Common myeloid progenitor, CD34-positive (primary cell): Measurements from ENCODE around the gene PSPC1. TPM values are rescaled to one million over a fixed set of nuclear protein-coding genes. Genes with fewer than 3 reads are reported as not detected.
"Not testable (repeated sequence)": the region's sequence is repeated elsewhere in the genome, so short reads cannot be mapped to it uniquely, and the experiment has no call there.

Source experiments
- CTCF ChIA-PET: fragments of 350-600 bp; sonication (Branson Sonifier 250); formaldehyde crosslinking; loops from one replicate; lab custom pipeline; 2021; ENCODE audit warnings: antibody characterized with exemption; lab: Charles Lee
- POLR2A ChIA-PET: fragments of 350-600 bp; sonication (Branson Sonifier 250); formaldehyde crosslinking; loops from one replicate; lab custom pipeline; 2021; ENCODE audit warnings: antibody characterized with exemption; lab: Charles Lee
- DNase-seq, 3 donors: peaks; one replicate each; pipeline versions ENCODE4 v3.0.0 to v3.0.0-alpha.2; 2013
- H3K27ac ChIP-seq, 2 experiments: 1 replicate in 1 of 2; 2 replicates in 1 of 2; pipeline ENCODE4 v1.7.0; 2013; ENCODE audit warnings: inconsistent platforms in 2 of 2, low read length in 2 of 2, mild to moderate bottlenecking in 2 of 2, low read depth in 1 of 2, moderate library complexity in 1 of 2; ENCODE audit not compliant: severe bottlenecking in 2 of 2, insufficient read depth in 1 of 2, poor library complexity in 1 of 2
- H3K27me3 ChIP-seq, 5 experiments: replicated peaks in 2 of 5; 1 replicate in 3 of 5; 2 replicates in 2 of 5; pipeline versions ENCODE4 v1.6.1 to v1.7.0; 2013; ENCODE audit warnings: low read length in 4 of 5, mild to moderate bottlenecking in 2 of 5, moderate library complexity in 2 of 5, inconsistent platforms in 1 of 5; ENCODE audit not compliant: insufficient read depth in 5 of 5, control insufficient read depth in 4 of 5
- H3K36me3 ChIP-seq, 4 experiments: 1 replicate in 2 of 4; 2 replicates in 2 of 4; pipeline versions ENCODE4 v1.6.1 to v1.7.0; 2013; ENCODE audit warnings: low read length in 3 of 4, control low read depth in 1 of 4, mild to moderate bottlenecking in 1 of 4; ENCODE audit not compliant: control insufficient read depth in 4 of 4, insufficient read depth in 4 of 4
- H3K4me1 ChIP-seq, 4 experiments: 1 replicate in 3 of 4; 2 replicates in 1 of 4; pipeline versions ENCODE4 v1.6.1 to v1.7.1; 2013; ENCODE audit warnings: low read length in 3 of 4, mild to moderate bottlenecking in 3 of 4, control low read depth in 1 of 4, inconsistent platforms in 1 of 4, moderate library complexity in 1 of 4; ENCODE audit not compliant: control insufficient read depth in 4 of 4, insufficient read depth in 4 of 4; ENCODE audit errors: control extremely low read depth in 1 of 4
- H3K4me3 ChIP-seq, 7 experiments: 1 replicate in 4 of 7; 2 replicates in 3 of 7; pipeline versions ENCODE4 v1.5.1 to v1.7.0; 2013; ENCODE audit warnings: mild to moderate bottlenecking in 7 of 7, low read length in 6 of 7, moderate library complexity in 6 of 7, inconsistent platforms in 2 of 7, low read depth in 2 of 7, control low read depth in 1 of 7; ENCODE audit not compliant: insufficient read depth in 4 of 7, control insufficient read depth in 1 of 7; ENCODE audit errors: extremely low read depth in 1 of 7
- H3K9me3 ChIP-seq, 5 experiments: 1 replicate in 4 of 5; 2 replicates in 1 of 5; pipeline versions ENCODE4 v1.6.1 to v1.7.1; 2013; ENCODE audit warnings: low read length in 4 of 5, mild to moderate bottlenecking in 2 of 5, inconsistent platforms in 1 of 5, low read depth in 1 of 5, moderate library complexity in 1 of 5; ENCODE audit not compliant: control insufficient read depth in 4 of 5, insufficient read depth in 2 of 5; ENCODE audit errors: control extremely low read depth in 1 of 5
- WGBS: methylation state at CpG from one replicate; pipeline ENCODE4 v1.1.5; 2013; ENCODE audit not compliant: insufficient coverage; 5-methylcytosine and 5-hydroxymethylcytosine counted together
- polyA plus RNA-seq: library from polyadenylated mRNA; unstranded; fragments of 120-200 nt; gene quantifications from one replicate; pipeline ENCODE4 v1.2.1, GENCODE V29; 2013

The PSPC1 gene
- polyA plus RNA-seq, result 54.4 TPM

GRCh38 chr13:19782727-19783682 is at the start of gene PSPC1:
Gene PSPC1 (minus strand): TSS chr13:19782945. CDS start chr13:19782757, 188 bp downstream.
- H3K36me3 ChIP-seq, H3K9me3 ChIP-seq, H3K27me3 ChIP-seq: not testable (repeated sequence)
- peak within 1 kb of the TSS; percentile 90 to 96 for H3K27ac ChIP-seq
- peaks cover 0 to 11% (median 6%) of the 10 kb centered on the region in 4 experiments for H3K4me1 ChIP-seq
- peak within 1 kb of the TSS; percentile 94 to 100 (median 96) for H3K4me3 ChIP-seq
- peak; percentile 93 to 97 (median 96) for DNase-seq
- CTCF ChIA-PET, result interaction anchor here (1.2 kb wide), 1 partner anchor 34 kb away, joined by 4 read pairs; no protein-coding TSS in a partner anchor
- 4% methylated on average over 27 of the region's 50 CpGs for WGBS
- POLR2A ChIA-PET, result interaction anchor here (1.1 to 2.3 kb wide), 2 partner anchors 17 to 80 kb away, joined by 3 to 5 read pairs; partner anchors contain the start of gene ZMYM5

GRCh38 chr13:19822673-19823072 is 39.9 kb upstream of the PSPC1 start:
- H3K4me1 ChIP-seq, result no peaks in the 10 kb centered on the region
- ChIA-PET POLR2A (no interaction called here), CTCF (no interaction called here)
- no peak overlapping the region for H3K27ac ChIP-seq
- H3K27me3 ChIP-seq, result no peaks in the 10 kb centered on the region
- H3K9me3 ChIP-seq, result no peaks in the 10 kb centered on the region
- peaks cover 7 to 47% (median 21%) of the 10 kb centered on the region in 4 experiments for H3K36me3 ChIP-seq
- no peak for DNase-seq
- H3K4me3 ChIP-seq, result no peak overlapping the region
- 100% methylated on average over 2 of the region's 3 CpGs for WGBS

GRCh38 chr13:19818223-19818842 is 35.6 kb upstream of the PSPC1 start:
- Histone ChIP-seq H3K27ac (no peak overlapping the region), H3K36me3 (peaks cover 3 to 37% (median 18%) of the 10 kb centered on the region in 4 experiments), H3K4me3 (no peak overlapping the region), H3K27me3 (no peaks in the 10 kb centered on the region), H3K9me3 (no peaks in the 10 kb centered on the region), H3K4me1 (no peaks in the 10 kb centered on the region)
- ChIA-PET CTCF (no interaction called here), POLR2A (interaction anchor here (0.5 kb wide), 1 partner anchor 11 kb away, joined by 8 read pairs; no protein-coding TSS in a partner anchor)
- WGBS, result 93% methylated on average over 26 of the region's 27 CpGs
- peak; percentile 22 to 42 (median 36) for DNase-seq

- Histone ChIP-seq H3K4me1 (no peaks in the 10 kb centered on the region), H3K27me3 (no peaks in the 10 kb centered on the region), H3K4me3 (no peak overlapping the region), H3K36me3 (peaks cover 3 to 32% (median 16%) of the 10 kb centered on the region in 4 experiments), H3K27ac (no peak overlapping the region), H3K9me3 (no peaks in the 10 kb centered on the region)
- DNase-seq, result no peak
- WGBS, result 97% methylated on average over 7 of the region's 7 CpGs
- ChIA-PET POLR2A (no interaction called here), CTCF (no interaction called here)
These were observed 34.9 kb upstream of the PSPC1 start for GRCh38 chr13:19817510-19818158.

GRCh38 chr13:19817106-19817505 is 34.4 kb upstream of the PSPC1 start:
- no peak overlapping the region for H3K27ac ChIP-seq
- POLR2A ChIA-PET, result no interaction called here

GRCh38 chr13:19815842-19816241 is 33.1 kb upstream of the PSPC1 start:
- H3K27me3 ChIP-seq, CTCF ChIA-PET, H3K4me1 ChIP-seq, POLR2A ChIA-PET, H3K9me3 ChIP-seq, H3K27ac ChIP-seq, H3K4me3 ChIP-seq, DNase-seq: not testable (repeated sequence)
- 100% methylated on average over 1 of the region's 2 CpGs for WGBS
- H3K36me3 ChIP-seq, result peaks cover 8 to 29% (median 16%) of the 10 kb centered on the region in 4 experiments

More at GRCh38 chr13:19817106-19817505, 34.4 kb upstream of the PSPC1 start:
- WGBS, result 95% methylated on average over 5 of the region's 10 CpGs
- Histone ChIP-seq H3K4me1 (no peaks in the 10 kb centered on the region), H3K36me3 (peaks cover 3 to 31% (median 16%) of the 10 kb centered on the region in 4 experiments), H3K4me3 (no peak overlapping the region), H3K27me3 (no peaks in the 10 kb centered on the region), H3K9me3 (no peaks in the 10 kb centered on the region)
- CTCF ChIA-PET, result no interaction called here
- no peak for DNase-seq
